Embryonic facial prominence (tissue), 1 donor: ENCODE measurements around the gene CFL2.
"Not testable (repeated sequence)": the region's sequence is repeated elsewhere in the genome, so short reads cannot be mapped to it uniquely, and the experiment has no call there.

ENCODE experiments used
- DNase-seq: peaks from one replicate; pipeline ENCODE4 v3.0.0-alpha.2; 2016; ENCODE audit errors: extremely low spot score

The CFL2 gene

GRCh38 chr14:34714320-34715126 lies at the start of gene CFL2:
TSS of gene CFL2 (minus strand) at chr14:34714593. CDS start at chr14:34714540, 53 bp downstream.
- peak; percentile 18 for DNase-seq

- no peak for DNase-seq
These were observed 40.8 kb upstream of the CFL2 start for GRCh38 chr14:34755215-34755614.

GRCh38 chr14:34754687-34755086 lies 40.3 kb upstream of the CFL2 start:
- no peak for DNase-seq

- DNase-seq: no peak
These were observed 36.3 kb upstream of the CFL2 start for GRCh38 chr14:34750670-34751069.

- DNase-seq: no peak
These were observed 35.8 kb upstream of the CFL2 start for GRCh38 chr14:34750233-34750632.

- DNase-seq: no peak
These were observed 35.0 kb upstream of the CFL2 start for GRCh38 chr14:34749408-34749807.

- DNase-seq: no peak
These were observed 28.1 kb upstream of the CFL2 start for GRCh38 chr14:34742270-34743115.

GRCh38 chr14:34741840-34742239 lies 27.4 kb upstream of the CFL2 start:
- DNase-seq: no peak

GRCh38 chr14:34740139-34740538 lies 25.7 kb upstream of the CFL2 start:
- not testable (repeated sequence) for DNase-seq

GRCh38 chr14:34737079-34737478 lies 22.7 kb upstream of the CFL2 start:
- DNase-seq: not testable (repeated sequence)

- DNase-seq: no peak
These were observed 18.9 kb upstream of the CFL2 start for GRCh38 chr14:34733245-34733644.

GRCh38 chr14:34732802-34733201 lies 18.4 kb upstream of the CFL2 start:
- no peak for DNase-seq

GRCh38 chr14:34723867-34724266 lies 9.5 kb upstream of the CFL2 start:
- no peak for DNase-seq

GRCh38 chr14:34722723-34723545 lies 8.5 kb upstream of the CFL2 start:
- DNase-seq: no peak

GRCh38 chr14:34721129-34721528 lies 6.7 kb upstream of the CFL2 start:
- DNase-seq: no peak

- DNase-seq: no peak
These were observed 4.4 kb upstream of the CFL2 start for GRCh38 chr14:34718750-34719304.

GRCh38 chr14:34715127-34715863 lies 902 bp upstream of the CFL2 start:
- DNase-seq: no peak

- peak; percentile 12 for DNase-seq
These were observed 593 bp downstream of the CFL2 start for GRCh38 chr14:34713681-34714319.

- no peak for DNase-seq
These were observed 1.2 kb downstream of the CFL2 start for GRCh38 chr14:34713122-34713680.
